ENCODE measurements around the gene ZNF33A. TPM values are rescaled to one million over a fixed set of nuclear protein-coding genes. Genes with fewer than 3 reads are reported as not detected.
"Not testable (repeated sequence)": the region's sequence is repeated elsewhere in the genome, so short reads cannot be mapped to it uniquely, and the experiment has no call there.

Gene ZNF33A
- total and polyA plus RNA-seq, 9 donors = 10.4 to 21.7 (median 14.8) TPM

DNA sequence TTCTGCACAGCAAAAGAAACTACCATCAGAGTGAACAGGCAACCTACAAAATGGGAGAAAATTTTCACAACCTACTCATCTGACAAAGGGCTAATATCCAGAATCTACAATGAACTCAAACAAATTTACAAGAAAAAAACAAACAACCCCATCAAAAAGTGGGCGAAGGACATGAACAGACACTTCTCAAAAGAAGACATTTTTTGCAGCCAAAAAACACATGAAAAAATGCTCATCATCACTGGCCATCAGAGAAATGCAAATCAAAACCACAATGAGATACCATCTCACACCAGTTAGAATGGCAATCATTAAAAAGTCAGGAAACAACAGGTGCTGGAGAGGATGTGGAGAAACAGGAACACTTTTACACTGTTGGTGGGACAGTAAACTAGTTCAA is 10.0 kb upstream of the ZNF33A start:
- not testable (repeated sequence) for H3K27ac ChIP-seq (ENCODE audit: low read length); DNase-seq; H3K4me1 ChIP-seq (ENCODE audit: control insufficient read depth, insufficient read depth, low read length); H3K36me3 ChIP-seq (ENCODE audit: control insufficient read depth, insufficient read depth, low read length); H3K9me3 ChIP-seq (replicated peaks; ENCODE audit: control insufficient read depth, low read depth, low read length); H3K4me3 ChIP-seq (ENCODE audit: low read length); H3K27me3 ChIP-seq (ENCODE audit: control insufficient read depth, insufficient read depth, low read length)
- WGBS (ENCODE audit: insufficient coverage) = no CpG with 5 or more reads among the region's 1 CpG

DNA sequence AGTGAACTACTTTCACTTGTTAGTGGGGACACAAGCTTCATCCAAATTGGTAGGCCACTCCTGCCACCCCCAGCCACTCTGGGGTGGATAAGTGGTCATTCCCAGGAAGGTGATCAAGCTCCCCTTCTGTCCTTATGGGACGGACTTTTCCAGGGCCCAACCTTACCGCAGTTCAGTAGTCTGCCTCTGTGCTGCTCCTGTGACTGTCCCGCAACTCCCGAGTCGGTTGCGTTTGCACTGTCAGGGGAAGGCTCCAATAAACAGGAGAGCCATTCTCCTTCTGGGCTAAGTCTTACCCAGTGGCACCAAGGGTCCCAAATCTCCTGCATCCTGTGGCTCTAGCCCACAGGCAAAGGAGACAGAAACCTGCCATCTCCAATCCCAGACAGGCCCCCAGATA is 7.4 kb upstream of the ZNF33A start:
- H3K4me3 ChIP-seq (ENCODE audit: low read length) = no peak overlapping the region
- 90% methylated on average over 6 of the region's 6 CpGs for WGBS (ENCODE audit: insufficient coverage)
- no peaks in the 10 kb centered on the region for H3K27me3 ChIP-seq (ENCODE audit: control insufficient read depth, insufficient read depth, low read length)
- H3K36me3 ChIP-seq (ENCODE audit: control insufficient read depth, insufficient read depth, low read length) = no peaks in the 10 kb centered on the region
- H3K27ac ChIP-seq (ENCODE audit: low read length) = no peak overlapping the region
- H3K9me3 ChIP-seq (replicated peaks; ENCODE audit: control insufficient read depth, low read depth, low read length) = no peaks in the 10 kb centered on the region
- H3K4me1 ChIP-seq (ENCODE audit: control insufficient read depth, insufficient read depth, low read length) = no peaks in the 10 kb centered on the region
- DNase-seq = no peak

DNA sequence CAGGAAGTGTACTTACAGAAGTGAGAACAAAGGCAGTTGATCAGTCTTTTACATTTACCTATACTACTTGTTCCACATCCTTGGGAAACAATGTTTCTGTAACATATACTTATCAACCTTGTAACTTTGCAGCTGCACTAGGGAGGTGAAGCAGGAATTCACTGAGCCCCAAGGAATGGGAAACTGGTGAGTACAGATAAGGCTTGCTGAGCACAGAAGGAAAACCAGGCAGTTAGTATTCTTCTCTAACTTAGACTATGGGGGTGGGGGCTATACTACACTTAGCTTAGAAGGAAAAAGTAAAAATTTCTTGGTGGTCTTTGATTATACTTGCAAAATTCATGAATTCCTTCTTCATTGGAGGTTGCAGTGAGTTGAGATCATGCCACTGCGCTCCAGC is 6.9 kb upstream of the ZNF33A start:
- no peaks in the 10 kb centered on the region for H3K9me3 ChIP-seq (replicated peaks; ENCODE audit: control insufficient read depth, low read depth, low read length)
- H3K36me3 ChIP-seq (ENCODE audit: control insufficient read depth, insufficient read depth, low read length) = no peaks in the 10 kb centered on the region
- H3K27me3 ChIP-seq (ENCODE audit: control insufficient read depth, insufficient read depth, low read length) = no peaks in the 10 kb centered on the region
- no peaks in the 10 kb centered on the region for H3K4me1 ChIP-seq (ENCODE audit: control insufficient read depth, insufficient read depth, low read length)
- no peak overlapping the region for H3K4me3 ChIP-seq (ENCODE audit: low read length)
- no peak for DNase-seq
- no CpG with 5 or more reads among the region's 1 CpG for WGBS (ENCODE audit: insufficient coverage)
- H3K27ac ChIP-seq (ENCODE audit: low read length) = no peak overlapping the region

DNA sequence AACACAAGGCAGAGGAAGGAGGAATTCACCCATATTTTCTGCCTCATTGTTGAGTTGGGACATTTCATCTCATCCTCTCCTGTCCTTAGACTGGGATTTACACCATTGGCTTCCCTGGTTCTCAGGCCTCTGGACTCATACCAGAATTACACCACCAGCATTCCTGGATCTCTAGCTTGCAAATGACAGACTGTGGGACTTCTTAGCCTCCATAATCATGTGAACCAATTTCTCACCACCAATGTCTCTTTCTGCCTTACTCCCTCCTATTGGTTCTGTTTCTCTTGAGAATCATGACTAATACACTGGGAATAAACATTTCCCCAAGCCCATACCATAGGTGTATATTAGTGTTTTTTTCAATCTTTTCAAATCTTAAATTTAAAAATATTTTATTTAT is 2.9 kb upstream of the ZNF33A start:
- Histone ChIP-seq H3K36me3 (ENCODE audit: control insufficient read depth, insufficient read depth, low read length) (no peaks in the 10 kb centered on the region), H3K27ac (ENCODE audit: low read length) (no peak overlapping the region)
- no peak for DNase-seq

DNA sequence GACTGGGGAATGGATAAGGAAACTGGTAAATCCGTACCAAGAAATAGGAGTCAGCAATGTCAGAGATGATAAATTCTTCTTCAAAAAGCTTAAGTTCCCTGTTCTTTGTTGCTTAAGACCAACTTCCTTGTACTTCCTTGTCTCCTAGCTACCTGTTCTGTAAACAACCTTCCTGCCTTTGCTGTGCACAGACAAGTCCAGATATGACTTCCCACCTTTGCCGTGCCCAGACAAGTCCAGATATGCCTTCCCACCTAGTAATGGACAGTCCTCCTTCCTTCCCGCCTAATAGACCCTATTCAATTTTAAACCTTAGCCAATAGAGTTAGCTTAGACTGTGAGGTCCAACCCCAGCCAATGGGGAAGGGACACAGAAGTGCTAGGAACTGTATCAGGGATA is 2.5 kb upstream of the ZNF33A start:
- Histone ChIP-seq H3K27ac (ENCODE audit: low read length) (no peak overlapping the region), H3K27me3 (ENCODE audit: control insufficient read depth, insufficient read depth, low read length) (no peaks in the 10 kb centered on the region), H3K4me3 (ENCODE audit: low read length) (no peak overlapping the region), H3K36me3 (ENCODE audit: control insufficient read depth, insufficient read depth, low read length) (no peaks in the 10 kb centered on the region), H3K4me1 (ENCODE audit: control insufficient read depth, insufficient read depth, low read length) (peaks cover 2% of the 10 kb centered on the region), H3K9me3 (replicated peaks; ENCODE audit: control insufficient read depth, low read depth, low read length) (no peaks in the 10 kb centered on the region)
- no peak for DNase-seq
- 67% methylated on average over 1 of the region's 3 CpGs for WGBS (ENCODE audit: insufficient coverage)

More for the DNA sequence above, 2.9 kb upstream of the ZNF33A start:
- no peak overlapping the region for H3K4me3 ChIP-seq (ENCODE audit: low read length)
- no peaks in the 10 kb centered on the region for H3K9me3 ChIP-seq (replicated peaks; ENCODE audit: control insufficient read depth, low read depth, low read length)
- peaks cover 2% of the 10 kb centered on the region for H3K4me1 ChIP-seq (ENCODE audit: control insufficient read depth, insufficient read depth, low read length)
- H3K27me3 ChIP-seq (ENCODE audit: control insufficient read depth, insufficient read depth, low read length) = no peaks in the 10 kb centered on the region

DNA sequence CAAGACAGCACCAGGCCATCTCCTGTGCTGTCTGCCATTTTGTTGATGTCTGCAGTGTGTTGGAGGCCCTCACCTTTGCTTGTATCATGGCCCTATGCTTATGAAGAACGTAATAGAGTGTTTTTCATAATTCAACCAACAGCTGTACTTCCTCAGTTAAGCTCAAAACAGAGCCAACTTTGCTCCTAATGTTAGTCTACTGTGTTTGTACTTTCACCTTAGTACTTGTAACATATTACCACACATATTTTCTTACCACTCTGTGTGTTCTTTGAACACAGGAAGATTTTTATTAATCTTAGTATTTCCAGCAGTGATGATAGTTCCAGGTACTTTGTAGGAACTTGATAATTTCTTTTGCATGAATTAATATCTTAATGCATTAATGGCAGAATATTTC is 5.9 kb downstream of the ZNF33A start:
- H3K9me3 ChIP-seq (replicated peaks; ENCODE audit: control insufficient read depth, low read depth, low read length) = no peaks in the 10 kb centered on the region
- WGBS (ENCODE audit: insufficient coverage) = no CpG with 5 or more reads among the region's 1 CpG
- DNase-seq = no peak
- H3K4me1 ChIP-seq (ENCODE audit: control insufficient read depth, insufficient read depth, low read length) = peaks cover under 1% of the 10 kb centered on the region
- no peaks in the 10 kb centered on the region for H3K27me3 ChIP-seq (ENCODE audit: control insufficient read depth, insufficient read depth, low read length)
- peaks cover 24% of the 10 kb centered on the region for H3K36me3 ChIP-seq (ENCODE audit: control insufficient read depth, insufficient read depth, low read length)
- no peak overlapping the region for H3K4me3 ChIP-seq (ENCODE audit: low read length)
- no peak overlapping the region for H3K27ac ChIP-seq (ENCODE audit: low read length)

DNA sequence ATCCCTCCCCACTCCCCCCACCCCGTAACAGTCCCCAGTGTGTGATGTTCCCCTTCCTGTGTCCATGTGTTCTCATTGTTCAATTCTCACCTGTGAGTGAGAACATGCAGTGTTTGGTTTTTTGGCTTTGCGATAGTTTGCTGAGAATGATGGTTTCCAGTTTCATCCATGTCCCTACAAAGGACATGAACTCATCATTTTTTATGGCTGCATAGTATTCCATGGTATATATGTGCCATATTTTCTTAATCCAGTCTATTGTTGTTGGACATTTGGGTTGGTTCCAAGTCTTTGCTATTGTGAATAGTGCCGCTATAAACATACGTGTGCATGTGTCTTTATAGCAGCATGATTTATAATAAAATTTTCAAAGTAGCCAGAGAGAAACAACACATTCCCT is 8.6 kb downstream of the ZNF33A start:
- not testable (repeated sequence) for H3K4me3 ChIP-seq (ENCODE audit: low read length); H3K27me3 ChIP-seq (ENCODE audit: control insufficient read depth, insufficient read depth, low read length); H3K9me3 ChIP-seq (replicated peaks; ENCODE audit: control insufficient read depth, low read depth, low read length); H3K4me1 ChIP-seq (ENCODE audit: control insufficient read depth, insufficient read depth, low read length); H3K27ac ChIP-seq (ENCODE audit: low read length); DNase-seq
- peaks cover 24% of the 10 kb centered on the region for H3K36me3 ChIP-seq (ENCODE audit: control insufficient read depth, insufficient read depth, low read length)
- WGBS (ENCODE audit: insufficient coverage) = no CpG with 5 or more reads among the region's 4 CpGs

DNA sequence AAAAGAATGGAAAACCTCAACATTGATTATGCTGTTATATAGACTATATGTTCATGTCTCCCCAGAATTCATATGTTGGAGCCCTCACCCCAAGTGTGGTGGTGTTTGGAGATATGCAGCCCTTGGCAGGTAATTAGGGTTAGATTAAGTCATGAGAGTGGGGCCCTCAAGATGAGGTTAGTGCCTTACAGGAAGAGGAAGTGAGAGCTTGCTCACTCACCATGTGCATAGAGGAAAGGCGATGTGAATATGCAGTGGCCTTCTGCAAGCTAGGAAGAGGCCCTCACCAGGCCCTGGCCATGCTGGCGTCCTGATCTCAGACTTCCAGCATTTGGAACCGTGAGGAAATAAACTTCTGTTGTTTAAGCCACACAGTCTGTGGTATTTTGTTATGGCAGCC is 14.8 kb downstream of the ZNF33A start:
- no peak overlapping the region for H3K4me3 ChIP-seq (ENCODE audit: low read length)
- no peak for DNase-seq
- WGBS (ENCODE audit: insufficient coverage) = 86% methylated on average over 2 of the region's 3 CpGs
- H3K9me3 ChIP-seq (replicated peaks; ENCODE audit: control insufficient read depth, low read depth, low read length) = no peaks in the 10 kb centered on the region
- H3K4me1 ChIP-seq (ENCODE audit: control insufficient read depth, insufficient read depth, low read length) = no peaks in the 10 kb centered on the region
- H3K27me3 ChIP-seq (ENCODE audit: control insufficient read depth, insufficient read depth, low read length) = no peaks in the 10 kb centered on the region
- peaks cover 16% of the 10 kb centered on the region for H3K36me3 ChIP-seq (ENCODE audit: control insufficient read depth, insufficient read depth, low read length)
- no peak overlapping the region for H3K27ac ChIP-seq (ENCODE audit: low read length)

DNA sequence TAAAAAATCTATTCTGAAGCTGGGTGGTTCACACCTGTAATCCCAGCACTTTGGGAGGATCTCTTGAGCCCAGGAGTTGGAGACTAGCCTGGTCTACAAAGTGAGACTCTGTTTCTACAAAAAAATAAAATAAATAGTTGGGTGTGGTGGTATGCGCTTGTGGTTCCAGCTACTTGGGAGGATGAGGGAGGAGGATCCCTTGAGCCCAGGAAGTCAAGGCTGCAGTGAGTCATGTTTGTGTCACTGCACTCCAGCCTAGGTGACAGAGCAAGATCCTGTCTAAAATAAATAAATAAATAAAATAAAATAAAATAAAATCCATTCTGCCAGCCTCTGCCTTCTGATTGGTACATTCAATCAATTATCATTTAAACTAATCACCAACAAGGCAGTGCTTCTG is 17.5 kb downstream of the ZNF33A start:
- H3K36me3 ChIP-seq (ENCODE audit: control insufficient read depth, insufficient read depth, low read length) = peaks cover 20% of the 10 kb centered on the region
- no peak overlapping the region for H3K4me3 ChIP-seq (ENCODE audit: low read length)
- no peaks in the 10 kb centered on the region for H3K4me1 ChIP-seq (ENCODE audit: control insufficient read depth, insufficient read depth, low read length)
- DNase-seq = no peak
- H3K9me3 ChIP-seq (replicated peaks; ENCODE audit: control insufficient read depth, low read depth, low read length) = no peaks in the 10 kb centered on the region
- H3K27me3 ChIP-seq (ENCODE audit: control insufficient read depth, insufficient read depth, low read length) = no peaks in the 10 kb centered on the region
- no peak overlapping the region for H3K27ac ChIP-seq (ENCODE audit: low read length)
- WGBS (ENCODE audit: insufficient coverage) = no CpG with 5 or more reads among the region's 1 CpG

DNA sequence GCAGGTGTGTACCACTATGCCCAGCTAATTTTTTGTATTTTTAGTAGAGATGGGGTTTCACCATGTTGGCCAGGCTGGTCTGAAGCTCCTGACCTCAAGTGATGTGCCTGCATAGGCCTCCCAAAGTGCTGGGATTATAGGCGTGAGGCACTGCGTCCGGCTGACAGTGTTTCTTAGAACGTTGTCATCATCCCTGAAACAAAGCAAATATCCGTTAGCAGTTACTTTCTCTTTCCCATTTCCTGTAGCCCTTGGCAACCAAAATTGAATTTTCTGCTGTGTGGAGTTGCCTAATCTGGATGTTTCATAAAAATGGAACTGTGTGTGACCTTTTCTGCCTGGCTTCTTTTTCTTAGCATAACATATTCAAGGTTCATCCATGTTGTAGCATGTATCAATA is 22.4 kb downstream of the ZNF33A start:
- H3K9me3 ChIP-seq (replicated peaks; ENCODE audit: control insufficient read depth, low read depth, low read length) = no peaks in the 10 kb centered on the region
- H3K36me3 ChIP-seq (ENCODE audit: control insufficient read depth, insufficient read depth, low read length) = peaks cover 16% of the 10 kb centered on the region
- no peaks in the 10 kb centered on the region for H3K27me3 ChIP-seq (ENCODE audit: control insufficient read depth, insufficient read depth, low read length)
- H3K27ac ChIP-seq (ENCODE audit: low read length) = no peak overlapping the region
- WGBS (ENCODE audit: insufficient coverage) = 100% methylated on average over 1 of the region's 5 CpGs
- no peak for DNase-seq
- H3K4me1 ChIP-seq (ENCODE audit: control insufficient read depth, insufficient read depth, low read length) = no peaks in the 10 kb centered on the region
- H3K4me3 ChIP-seq (ENCODE audit: low read length) = no peak overlapping the region

DNA sequence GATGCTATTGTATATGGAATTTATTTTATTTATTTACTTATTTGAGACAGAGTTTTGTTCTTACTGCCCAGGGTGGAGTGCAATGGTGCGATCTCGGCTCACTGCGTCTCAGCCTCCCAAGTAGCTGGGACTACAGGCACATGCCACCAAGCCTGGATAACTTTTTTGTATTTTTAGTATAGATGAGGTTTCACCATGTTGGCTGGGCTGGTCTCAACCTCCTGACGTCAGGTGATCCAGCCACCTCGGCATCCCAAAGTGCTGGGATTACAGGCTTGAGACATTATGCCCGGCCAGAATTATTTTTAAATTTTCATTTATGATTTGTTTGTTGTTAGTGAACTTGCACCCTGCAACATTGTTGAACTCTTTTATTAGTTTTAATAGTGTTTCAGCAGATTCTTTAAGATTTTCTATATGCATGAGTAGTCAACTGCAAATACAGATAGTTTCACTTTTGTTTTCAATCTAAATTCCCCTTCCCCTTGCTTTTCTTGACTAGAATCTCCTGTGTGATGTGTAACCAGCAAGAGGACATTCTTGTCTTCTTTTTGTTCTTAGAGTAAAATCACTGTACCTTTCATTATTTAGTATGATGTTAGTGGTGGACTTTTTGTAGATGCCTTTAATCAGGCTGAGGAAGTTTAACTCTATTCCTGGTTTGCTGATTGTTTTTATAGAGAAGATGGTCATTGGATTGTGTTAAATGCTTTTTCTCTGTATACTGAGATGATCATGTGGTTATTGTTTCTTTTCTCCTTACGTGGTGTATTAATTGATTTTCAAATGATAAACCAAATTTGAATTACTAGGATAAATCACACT is 27.8 kb downstream of the ZNF33A start:
- Histone ChIP-seq H3K27ac (ENCODE audit: low read length) (no peak overlapping the region), H3K36me3 (ENCODE audit: control insufficient read depth, insufficient read depth, low read length) (peaks cover 12% of the 10 kb centered on the region), H3K4me3 (ENCODE audit: low read length) (no peak overlapping the region), H3K27me3 (ENCODE audit: control insufficient read depth, insufficient read depth, low read length) (no peaks in the 10 kb centered on the region), H3K4me1 (ENCODE audit: control insufficient read depth, insufficient read depth, low read length) (no peaks in the 10 kb centered on the region), H3K9me3 (replicated peaks; ENCODE audit: control insufficient read depth, low read depth, low read length) (no peaks in the 10 kb centered on the region)
- WGBS (ENCODE audit: insufficient coverage) = no CpG with 5 or more reads among the region's 7 CpGs
- DNase-seq = no peak
